ENCODE measurements around the gene NR5A1.

DNA sequence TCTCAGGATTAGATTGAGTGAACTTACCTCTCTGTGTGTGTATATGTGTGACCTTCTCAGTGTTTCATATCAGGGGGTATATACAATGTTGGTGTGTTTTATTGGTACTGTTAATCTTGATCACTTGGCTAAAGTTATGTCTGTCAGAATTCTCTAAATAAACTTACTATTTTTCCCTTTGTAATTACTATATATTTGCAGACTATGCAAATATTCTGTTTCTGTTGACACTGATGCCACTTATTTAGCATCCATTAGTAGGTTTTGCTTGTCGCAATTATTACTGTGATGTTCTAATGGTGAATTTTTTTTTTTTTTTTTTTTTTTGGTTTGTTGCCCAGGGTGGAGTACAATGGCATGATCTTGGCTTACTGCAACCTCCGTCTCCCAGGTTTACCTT is 42.9 kb upstream of the NR5A1 start:
- TF ChIP-seq WIZ (CRISPR knock-in tag; IDR thresholded peaks at IDR 0.05) (no peak), PAX8 (CRISPR knock-in tag; IDR thresholded peaks at IDR 0.05; ENCODE audit: borderline replicate concordance) (no peak), FOXC1 (CRISPR knock-in tag; IDR thresholded peaks at IDR 0.05; ENCODE audit: borderline replicate concordance) (no peak), MYC (CRISPR knock-in tag; IDR thresholded peaks at IDR 0.05; ENCODE audit: borderline replicate concordance) (no peak), DNMT1 (CRISPR knock-in tag; IDR thresholded peaks at IDR 0.05) (no peak)
- TF ChIP-seq, protein P1, sequence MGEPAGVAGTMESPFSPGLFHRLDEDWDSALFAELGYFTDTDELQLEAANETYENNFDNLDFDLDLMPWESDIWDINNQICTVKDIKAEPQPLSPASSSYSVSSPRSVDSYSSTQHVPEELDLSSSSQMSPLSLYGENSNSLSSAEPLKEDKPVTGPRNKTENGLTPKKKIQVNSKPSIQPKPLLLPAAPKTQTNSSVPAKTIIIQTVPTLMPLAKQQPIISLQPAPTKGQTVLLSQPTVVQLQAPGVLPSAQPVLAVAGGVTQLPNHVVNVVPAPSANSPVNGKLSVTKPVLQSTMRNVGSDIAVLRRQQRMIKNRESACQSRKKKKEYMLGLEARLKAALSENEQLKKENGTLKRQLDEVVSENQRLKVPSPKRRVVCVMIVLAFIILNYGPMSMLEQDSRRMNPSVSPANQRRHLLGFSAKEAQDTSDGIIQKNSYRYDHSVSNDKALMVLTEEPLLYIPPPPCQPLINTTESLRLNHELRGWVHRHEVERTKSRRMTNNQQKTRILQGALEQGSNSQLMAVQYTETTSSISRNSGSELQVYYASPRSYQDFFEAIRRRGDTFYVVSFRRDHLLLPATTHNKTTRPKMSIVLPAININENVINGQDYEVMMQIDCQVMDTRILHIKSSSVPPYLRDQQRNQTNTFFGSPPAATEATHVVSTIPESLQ (CRISPR knock-in tag; conservative IDR thresholded peaks at IDR 0.05) = no peak
